ENCODE results near the gene ZBTB47.

Gene ZBTB47

DNA sequence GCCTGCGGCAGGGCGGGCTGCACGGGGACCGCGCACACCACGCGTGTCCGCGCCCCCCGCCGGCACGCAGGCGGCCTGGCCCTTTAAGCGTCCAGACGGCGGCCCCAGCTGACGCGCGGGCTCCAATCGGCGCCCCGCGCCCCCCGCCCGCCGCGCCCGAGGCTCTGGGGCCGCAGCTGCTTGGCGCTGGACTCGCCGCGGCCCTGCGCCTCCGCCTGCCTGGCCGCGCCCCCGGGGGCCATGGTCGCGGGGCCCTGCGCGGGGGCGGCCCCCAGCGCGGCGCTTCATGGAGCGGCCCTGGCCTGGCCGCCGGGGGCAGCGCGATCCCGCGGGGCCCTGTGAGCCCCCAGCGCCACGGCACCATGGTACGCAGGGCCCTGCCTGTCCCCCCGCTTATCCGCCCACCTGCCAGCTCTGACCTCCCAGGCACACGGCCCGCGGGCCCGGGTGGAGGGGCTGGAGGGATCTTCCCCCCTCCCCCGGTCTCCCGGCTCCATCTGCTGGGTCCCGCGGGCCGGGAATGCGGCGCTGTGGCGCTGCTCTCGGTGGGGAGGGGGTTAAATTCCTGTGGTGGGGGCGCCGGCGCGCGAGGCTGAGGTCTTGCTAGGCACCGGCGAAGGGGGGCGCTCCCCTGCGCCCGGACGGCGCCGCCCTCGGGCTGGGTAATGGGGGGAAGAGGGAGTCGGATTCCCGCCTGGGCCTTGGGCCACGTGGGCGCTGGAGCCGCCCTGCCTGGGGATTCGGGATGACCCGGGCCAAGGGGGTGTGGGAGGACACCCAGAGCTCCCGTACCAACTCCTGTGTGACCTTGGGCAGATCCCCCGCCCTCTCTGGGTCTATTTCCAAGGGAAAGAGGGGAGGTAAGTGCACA, 1.1 kb downstream of the ZBTB47 start:
- TF ChIP-seq FOXP2 (optimal IDR thresholded peaks at IDR 0.05; ENCODE audit: borderline replicate concordance, extremely low read depth, extremely low read length, insufficient read depth) (no peak), TAF1 (IDR thresholded peaks at IDR 0.05; ENCODE audit: borderline replicate concordance, insufficient read depth, low read length) (no peak), POLR2AphosphoS5 (IDR thresholded peaks at IDR 0.05; ENCODE audit: low read depth, low read length) (no peak), SIN3A (IDR thresholded peaks at IDR 0.05; ENCODE audit: borderline replicate concordance, insufficient read depth, low read length) (no peak)
- TF ChIP-seq, protein P1, sequence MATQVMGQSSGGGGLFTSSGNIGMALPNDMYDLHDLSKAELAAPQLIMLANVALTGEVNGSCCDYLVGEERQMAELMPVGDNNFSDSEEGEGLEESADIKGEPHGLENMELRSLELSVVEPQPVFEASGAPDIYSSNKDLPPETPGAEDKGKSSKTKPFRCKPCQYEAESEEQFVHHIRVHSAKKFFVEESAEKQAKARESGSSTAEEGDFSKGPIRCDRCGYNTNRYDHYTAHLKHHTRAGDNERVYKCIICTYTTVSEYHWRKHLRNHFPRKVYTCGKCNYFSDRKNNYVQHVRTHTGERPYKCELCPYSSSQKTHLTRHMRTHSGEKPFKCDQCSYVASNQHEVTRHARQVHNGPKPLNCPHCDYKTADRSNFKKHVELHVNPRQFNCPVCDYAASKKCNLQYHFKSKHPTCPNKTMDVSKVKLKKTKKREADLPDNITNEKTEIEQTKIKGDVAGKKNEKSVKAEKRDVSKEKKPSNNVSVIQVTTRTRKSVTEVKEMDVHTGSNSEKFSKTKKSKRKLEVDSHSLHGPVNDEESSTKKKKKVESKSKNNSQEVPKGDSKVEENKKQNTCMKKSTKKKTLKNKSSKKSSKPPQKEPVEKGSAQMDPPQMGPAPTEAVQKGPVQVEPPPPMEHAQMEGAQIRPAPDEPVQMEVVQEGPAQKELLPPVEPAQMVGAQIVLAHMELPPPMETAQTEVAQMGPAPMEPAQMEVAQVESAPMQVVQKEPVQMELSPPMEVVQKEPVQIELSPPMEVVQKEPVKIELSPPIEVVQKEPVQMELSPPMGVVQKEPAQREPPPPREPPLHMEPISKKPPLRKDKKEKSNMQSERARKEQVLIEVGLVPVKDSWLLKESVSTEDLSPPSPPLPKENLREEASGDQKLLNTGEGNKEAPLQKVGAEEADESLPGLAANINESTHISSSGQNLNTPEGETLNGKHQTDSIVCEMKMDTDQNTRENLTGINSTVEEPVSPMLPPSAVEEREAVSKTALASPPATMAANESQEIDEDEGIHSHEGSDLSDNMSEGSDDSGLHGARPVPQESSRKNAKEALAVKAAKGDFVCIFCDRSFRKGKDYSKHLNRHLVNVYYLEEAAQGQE (IDR thresholded peaks at IDR 0.05; ENCODE audit: insufficient read depth in 1 of 2, low read depth in 2 of 2, low read length in 2 of 2): no peak

DNA sequence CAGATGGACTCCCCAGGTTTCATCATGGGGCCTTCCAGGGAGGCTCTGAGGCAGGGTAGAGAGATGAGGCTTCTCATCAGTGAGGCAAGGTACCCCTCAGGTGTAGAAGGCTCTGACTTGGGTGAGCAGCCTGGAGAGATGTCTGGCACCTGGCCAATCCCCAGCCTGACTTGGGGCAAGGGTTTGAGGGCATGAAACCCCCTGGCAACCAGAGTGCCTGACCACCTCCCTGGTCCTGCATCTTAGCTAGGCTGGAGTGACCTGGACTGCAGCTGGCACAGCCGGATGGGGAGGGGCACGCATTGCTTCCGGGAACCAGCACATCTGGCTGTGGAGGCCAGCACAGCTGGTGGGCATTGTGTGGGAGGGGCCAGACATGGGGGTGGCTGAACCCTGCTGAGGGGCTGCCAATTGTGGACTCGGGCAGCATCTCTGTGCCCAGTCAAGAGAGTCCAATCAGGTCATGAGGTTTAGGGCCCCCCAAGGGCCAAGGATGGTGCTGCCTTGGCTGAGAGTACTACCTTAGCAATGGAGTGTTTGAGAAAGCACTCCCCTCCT, 1.9 kb downstream of the ZBTB47 start:
- no peak for TF ChIP-seq POLR2AphosphoS5 (IDR thresholded peaks at IDR 0.05; ENCODE audit: low read depth, low read length)
- no peak for TF ChIP-seq TAF1 (IDR thresholded peaks at IDR 0.05; ENCODE audit: borderline replicate concordance, insufficient read depth, low read length)
- TF ChIP-seq FOXP2 (optimal IDR thresholded peaks at IDR 0.05; ENCODE audit: borderline replicate concordance, extremely low read depth, extremely low read length, insufficient read depth): no peak
- TF ChIP-seq, protein P1 (IDR thresholded peaks at IDR 0.05; ENCODE audit: insufficient read depth in 1 of 2, low read depth in 2 of 2, low read length in 2 of 2): no peak

DNA sequence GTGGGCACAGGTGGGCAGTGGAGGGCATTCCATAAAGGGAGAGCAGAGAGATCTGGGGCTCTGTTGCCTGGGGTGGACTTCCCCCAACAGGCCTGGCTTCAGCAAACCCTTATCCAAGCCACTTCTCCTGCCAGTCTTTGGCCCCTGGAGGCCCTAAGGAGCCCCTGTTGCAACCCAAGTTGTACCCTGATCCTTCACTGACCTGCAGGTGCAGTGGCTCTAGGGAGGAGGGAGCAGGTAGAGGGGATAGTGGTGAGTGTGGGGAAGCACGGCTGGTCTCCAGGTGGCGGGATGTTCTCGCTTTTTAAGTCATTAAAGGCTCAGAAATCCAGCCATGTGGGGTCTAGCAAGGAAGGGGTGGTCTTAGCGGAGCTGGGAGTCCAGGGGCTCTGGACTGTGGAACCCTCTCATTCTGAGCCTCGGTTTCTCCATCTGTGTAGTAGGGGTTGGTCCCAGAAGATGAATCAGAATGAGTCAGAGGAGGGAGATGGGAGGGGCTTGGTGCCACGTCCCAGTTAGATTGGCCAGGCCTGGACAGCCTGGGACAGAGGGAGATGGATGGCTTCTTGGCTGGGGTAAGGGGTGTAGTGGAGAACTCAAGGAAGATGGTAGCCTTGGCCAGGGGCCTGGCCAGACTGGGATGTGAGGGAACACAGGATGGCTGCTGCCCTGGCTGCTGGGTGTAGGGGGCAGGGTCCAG, 2.6 kb downstream of the ZBTB47 start:
- TF ChIP-seq FOXP2 (optimal IDR thresholded peaks at IDR 0.05; ENCODE audit: borderline replicate concordance, extremely low read depth, extremely low read length, insufficient read depth): no peak
- no peak for TF ChIP-seq SIN3A (IDR thresholded peaks at IDR 0.05; ENCODE audit: borderline replicate concordance, insufficient read depth, low read length)
- no peak for TF ChIP-seq TAF1 (IDR thresholded peaks at IDR 0.05; ENCODE audit: borderline replicate concordance, insufficient read depth, low read length)
- no peak for TF ChIP-seq POLR2AphosphoS5 (IDR thresholded peaks at IDR 0.05; ENCODE audit: low read depth, low read length)
- TF ChIP-seq, protein P1 (IDR thresholded peaks at IDR 0.05; ENCODE audit: insufficient read depth in 1 of 2, low read depth in 2 of 2, low read length in 2 of 2): no peak

DNA sequence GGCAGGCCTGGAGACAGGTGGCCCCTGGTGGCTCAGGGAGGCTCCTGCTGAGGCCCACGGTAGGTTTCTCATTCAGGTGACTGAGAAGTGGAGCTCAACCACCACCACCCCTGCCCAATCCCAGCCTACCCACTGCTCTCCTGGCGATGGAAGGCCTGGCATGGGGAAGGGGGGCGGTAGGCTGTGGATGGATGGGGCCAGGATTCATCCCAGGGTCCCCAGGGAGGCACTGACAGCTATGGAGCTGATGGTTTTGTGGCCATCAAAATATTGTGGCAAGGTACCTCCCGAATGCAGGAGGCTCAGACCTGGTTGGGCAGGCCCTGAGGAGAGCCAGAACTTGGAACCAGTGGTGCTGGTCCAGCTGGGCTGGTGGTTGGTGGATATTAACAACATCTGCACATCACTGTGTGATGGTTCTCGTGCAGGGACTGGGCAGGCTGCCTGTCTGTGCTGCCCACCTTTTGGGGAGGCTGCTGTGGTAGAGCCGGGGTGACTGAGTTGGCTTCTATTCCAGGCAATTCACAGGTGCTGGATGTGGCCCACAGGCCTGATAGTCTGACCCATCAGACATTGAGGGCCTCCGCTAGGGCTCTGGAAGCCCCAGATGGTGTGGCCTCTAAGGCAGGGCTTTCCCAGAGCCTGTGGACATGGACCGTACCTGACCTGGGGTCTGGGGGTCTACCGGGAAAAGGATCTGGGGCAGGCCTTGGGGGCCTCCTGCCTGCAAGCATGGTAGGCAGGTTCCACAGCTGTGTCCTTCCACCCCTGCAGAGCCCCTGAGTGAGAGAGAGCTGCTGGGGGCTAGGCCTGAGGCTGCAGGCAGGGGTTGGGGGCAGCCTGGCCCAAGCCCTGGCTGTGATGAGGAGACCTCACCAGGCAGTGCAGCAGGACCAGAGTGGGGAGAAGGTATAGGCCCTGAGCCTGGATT, 3.4 kb downstream of the ZBTB47 start:
- no peak for TF ChIP-seq SIN3A (IDR thresholded peaks at IDR 0.05; ENCODE audit: borderline replicate concordance, insufficient read depth, low read length)
- TF ChIP-seq POLR2AphosphoS5 (IDR thresholded peaks at IDR 0.05; ENCODE audit: low read depth, low read length): no peak
- TF ChIP-seq, protein P1 (IDR thresholded peaks at IDR 0.05; ENCODE audit: insufficient read depth in 1 of 2, low read depth in 2 of 2, low read length in 2 of 2): no peak
- TF ChIP-seq TAF1 (IDR thresholded peaks at IDR 0.05; ENCODE audit: borderline replicate concordance, insufficient read depth, low read length): no peak
- no peak for TF ChIP-seq FOXP2 (optimal IDR thresholded peaks at IDR 0.05; ENCODE audit: borderline replicate concordance, extremely low read depth, extremely low read length, insufficient read depth)

Data from PFSK-1 (cell line).